Osteocyte (in vitro differentiated cells): ENCODE results near the gene CDKN3. TPM values are rescaled to one million over a fixed set of nuclear protein-coding genes. Genes with fewer than 3 reads are reported as not detected.
"Not testable (repeated sequence)": the region's sequence is repeated elsewhere in the genome, so short reads cannot be mapped to it uniquely, and the experiment has no call there.

ENCODE experiments used
- DNase-seq: peaks from one replicate; pipeline ENCODE4 v3.0.0; 2021; ENCODE audit warnings: mixed read lengths; ENCODE audit not compliant: unreplicated experiment; ENCODE audit errors: extremely low spot score
- H3K27ac Mint-ChIP-seq: one replicate; pipeline ENCODE4 v1.8.0; 2021; ENCODE audit warnings: mild to moderate bottlenecking, mixed read lengths; ENCODE audit not compliant: unreplicated experiment
- H3K27me3 Mint-ChIP-seq: one replicate; pipeline ENCODE4 v1.8.0; 2021; ENCODE audit warnings: mixed read lengths; ENCODE audit not compliant: unreplicated experiment
- H3K36me3 Mint-ChIP-seq: one replicate; pipeline ENCODE4 v1.8.0; 2021; ENCODE audit warnings: mixed read lengths; ENCODE audit not compliant: unreplicated experiment
- H3K4me1 Mint-ChIP-seq: one replicate; pipeline ENCODE4 v1.8.0; 2021; ENCODE audit warnings: mixed read lengths; ENCODE audit not compliant: unreplicated experiment
- H3K4me3 Mint-ChIP-seq: one replicate; pipeline ENCODE4 v1.8.0; 2021; ENCODE audit warnings: mild to moderate bottlenecking, moderate library complexity, mixed read lengths; ENCODE audit not compliant: unreplicated experiment
- H3K9me3 Mint-ChIP-seq: one replicate; pipeline ENCODE4 v1.8.0; 2021; ENCODE audit warnings: mixed read lengths; ENCODE audit not compliant: unreplicated experiment
- CTCF ChIP-seq: fragments of 200-600 bp; sonication (generic); IDR thresholded peaks from 2 replicates; pipeline ENCODE4 v1.5.0; 2021; ENCODE audit warnings: antibody characterized with exemption, mild to moderate bottlenecking, moderate library complexity
- total RNA-seq: library from RNA; stranded (reverse); gene quantifications from 2 replicates; pipeline ENCODE4 v1.2.1, GENCODE V29; 2021

Gene CDKN3
- total RNA-seq, 1 donor from 2014 or later = 8.5 TPM

- H3K9me3 Mint-ChIP-seq = no peaks in the 10 kb centered on the region
- no peak for TF ChIP-seq CTCF
- no peak overlapping the region for H3K27ac Mint-ChIP-seq
- peaks cover 35% of the 10 kb centered on the region for H3K27me3 Mint-ChIP-seq
- H3K4me3 Mint-ChIP-seq = no peak overlapping the region
- DNase-seq = no peak
- no peaks in the 10 kb centered on the region for H3K4me1 Mint-ChIP-seq
- H3K36me3 Mint-ChIP-seq = no peaks in the 10 kb centered on the region
These were observed 15.0 kb upstream of the CDKN3 start for GRCh38 chr14:54381821-54382220.

DNA sequence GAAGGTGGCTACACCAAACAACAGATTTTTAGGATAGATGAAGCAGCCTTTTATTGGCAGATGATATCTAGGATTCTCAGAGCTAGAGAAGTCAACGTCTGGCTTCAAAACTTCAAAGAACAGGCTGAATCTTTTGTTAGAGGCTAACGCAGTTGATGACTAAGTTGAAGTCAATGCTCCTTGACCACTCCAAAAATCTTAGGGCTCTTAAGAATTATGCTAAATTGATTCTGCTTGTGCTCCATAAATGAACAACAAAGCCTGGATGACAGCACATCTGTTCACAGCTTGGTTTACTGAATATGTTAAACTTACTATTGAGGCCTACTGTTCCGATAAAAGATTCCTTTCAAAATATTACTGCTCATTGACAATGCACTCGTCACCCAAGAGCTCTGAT is 13.0 kb upstream of the CDKN3 start:
- DNase-seq = no peak
- Mint-ChIP-seq H3K4me3 (no peak overlapping the region), H3K27me3 (peaks cover 38% of the 10 kb centered on the region), H3K27ac (no peak overlapping the region), H3K36me3 (no peaks in the 10 kb centered on the region), H3K4me1 (no peaks in the 10 kb centered on the region), H3K9me3 (no peaks in the 10 kb centered on the region)
- no peak for TF ChIP-seq CTCF

- no peak for DNase-seq
- Mint-ChIP-seq H3K27ac (no peak overlapping the region), H3K9me3 (no peaks in the 10 kb centered on the region), H3K4me1 (no peaks in the 10 kb centered on the region), H3K4me3 (no peak overlapping the region), H3K27me3 (peaks cover 29% of the 10 kb centered on the region), H3K36me3 (no peaks in the 10 kb centered on the region)
- no peak for TF ChIP-seq CTCF
These were observed 11.3 kb upstream of the CDKN3 start for GRCh38 chr14:54385556-54385955.

DNA sequence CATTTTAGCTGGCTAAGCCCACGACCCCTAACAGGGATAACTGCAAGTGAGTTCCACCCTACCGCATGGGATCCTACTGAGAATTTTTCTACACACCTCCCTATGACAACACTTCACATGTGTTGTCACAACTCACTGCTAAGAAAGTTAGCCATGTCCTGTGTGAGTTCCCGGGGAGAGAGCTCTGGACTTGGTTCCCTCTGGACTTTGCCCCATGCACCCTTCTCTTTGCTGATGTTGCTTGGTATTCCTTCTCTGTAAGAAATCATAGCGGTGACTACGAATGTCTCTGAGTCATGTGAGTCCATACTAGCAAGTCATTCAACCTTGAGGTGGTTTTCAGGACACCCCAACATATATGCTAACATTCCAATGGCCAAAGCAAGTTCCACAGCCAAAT is 9.5 kb upstream of the CDKN3 start:
- Mint-ChIP-seq H3K4me1 (no peaks in the 10 kb centered on the region), H3K27ac (no peak overlapping the region)
- no peak for TF ChIP-seq CTCF

GRCh38 chr14:54392131-54392859 is 4.5 kb upstream of the CDKN3 start:
- Mint-ChIP-seq H3K27me3 (peaks cover 9% of the 10 kb centered on the region), H3K27ac (no peak overlapping the region), H3K4me3 (no peak overlapping the region), H3K9me3 (no peaks in the 10 kb centered on the region), H3K36me3 (no peaks in the 10 kb centered on the region), H3K4me1 (peaks cover 3% of the 10 kb centered on the region)
- DNase-seq = no peak
- no peak for TF ChIP-seq CTCF

More for the DNA sequence above, 9.5 kb upstream of the CDKN3 start:
- Mint-ChIP-seq H3K4me3 (no peak overlapping the region), H3K27me3 (peaks cover 29% of the 10 kb centered on the region), H3K36me3 (no peaks in the 10 kb centered on the region), H3K9me3 (no peaks in the 10 kb centered on the region)
- no peak for DNase-seq

DNA sequence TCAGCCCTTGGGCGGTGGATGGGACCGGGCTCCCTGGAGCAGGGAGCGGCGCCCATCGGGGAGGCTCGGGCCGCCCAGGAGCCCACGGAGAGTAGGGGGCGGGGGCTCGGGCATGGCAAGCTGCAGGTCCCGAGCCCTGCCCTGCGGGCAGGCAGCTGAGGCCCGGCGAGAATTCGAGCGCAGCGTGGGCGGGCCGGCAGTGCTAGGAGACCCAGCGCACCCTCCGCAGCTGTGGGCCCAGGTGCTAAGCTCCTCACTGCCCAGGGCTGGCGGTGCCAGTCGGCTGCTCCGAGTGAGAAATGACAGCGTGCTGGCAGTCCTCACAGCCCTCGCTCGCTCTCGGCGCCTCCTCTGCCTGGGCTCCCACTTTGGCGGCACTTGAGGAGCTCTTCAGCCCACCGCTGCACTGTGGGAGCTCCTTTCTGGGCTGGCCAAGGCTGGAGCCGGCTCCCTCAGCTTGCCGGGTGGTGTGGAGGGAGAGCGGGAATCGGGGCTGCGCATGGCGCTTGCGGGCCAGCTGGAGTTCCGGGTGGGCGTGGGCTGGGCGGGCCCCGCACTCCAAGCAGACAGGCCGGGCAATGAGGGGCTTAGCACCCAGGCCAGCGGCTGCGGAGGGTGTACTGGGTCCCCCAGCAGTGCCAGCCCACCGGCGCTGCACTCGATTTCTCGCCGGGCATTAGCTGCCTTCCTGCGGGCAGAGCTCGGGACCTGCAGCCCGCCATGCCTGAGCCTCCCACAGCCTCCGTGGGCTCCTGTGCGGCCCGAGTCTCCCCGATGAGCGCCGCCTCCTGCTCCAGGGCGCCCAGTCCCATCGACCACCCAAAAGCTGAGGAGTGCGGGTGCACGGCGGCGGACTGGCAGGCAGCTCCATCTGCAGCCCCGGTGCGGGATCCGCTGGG is 3.6 kb upstream of the CDKN3 start:
- H3K27me3 Mint-ChIP-seq, H3K36me3 Mint-ChIP-seq, H3K9me3 Mint-ChIP-seq, H3K27ac Mint-ChIP-seq, DNase-seq, H3K4me3 Mint-ChIP-seq: not testable (repeated sequence)
- peaks cover 12% of the 10 kb centered on the region for H3K4me1 Mint-ChIP-seq
